SU-DHL-6 (cell line): ENCODE results near the gene ACKR2.

Experiments
- H2AFZ ChIP-seq: fragments of 200-600 bp; sonication (generic); 2 replicates; pipeline ENCODE4 v1.6.1; 2014; ENCODE audit warnings: low read depth, mild to moderate bottlenecking, moderate library complexity, mixed read lengths, antibody characterized with exemption, low read length; ENCODE audit not compliant: severe bottlenecking
- H3F3A ChIP-seq: fragments of 200-600 bp; shearing (Covaris generic); 2 replicates; pipeline ENCODE4 v1.6.0; 2016; ENCODE audit warnings: antibody characterized with exemption, mild to moderate bottlenecking; ENCODE audit not compliant: insufficient read depth
- H3K27ac ChIP-seq: fragments of 200-600 bp; sonication (generic); 2 replicates; pipeline ENCODE4 v1.5.1; 2016; ENCODE audit warnings: low read depth, mild to moderate bottlenecking, low read length, moderate library complexity, mixed read lengths
- H3K27me3 ChIP-seq: fragments of 200-600 bp; sonication (generic), shearing (Covaris generic); 2 replicates; pipeline ENCODE4 v1.6.0; 2014; ENCODE audit warnings: mild to moderate bottlenecking, low read length
- H3K36me3 ChIP-seq: fragments of 200-600 bp; sonication (generic); 2 replicates; pipeline ENCODE4 v1.6.1; 2014; ENCODE audit warnings: mild to moderate bottlenecking, low read length, mixed read lengths
- H3K4me2 ChIP-seq: fragments of 300-600, 200-600 bp; shearing (Covaris generic), sonication (generic); 2 replicates; pipeline ENCODE4 v1.6.0; 2014; ENCODE audit warnings: low read length, low read depth, mild to moderate bottlenecking; ENCODE audit not compliant: poor library complexity, severe bottlenecking
- H3K4me3 ChIP-seq: fragments of 200-600 bp; sonication (generic); 2 replicates; pipeline ENCODE4 v1.5.1; 2014; ENCODE audit warnings: antibody characterized with exemption, low read length, mild to moderate bottlenecking, mixed read lengths; ENCODE audit not compliant: insufficient read depth, poor library complexity, severe bottlenecking
- H3K79me2 ChIP-seq: fragments of 200-600 bp; sonication (generic); 2 replicates; pipeline ENCODE4 v1.6.1; 2014; ENCODE audit warnings: mild to moderate bottlenecking, low read length, moderate library complexity; ENCODE audit not compliant: insufficient read depth
- H3K9ac ChIP-seq: fragments of 200-600 bp; sonication (generic); 2 replicates; pipeline ENCODE4 v1.7.0; 2014; ENCODE audit warnings: mild to moderate bottlenecking, low read length
- H3K9me2 ChIP-seq: fragments of 200-600 bp; sonication (generic); replicated peaks from 2 replicates; pipeline ENCODE4 v1.6.1; 2014; ENCODE audit warnings: low read length; ENCODE audit not compliant: insufficient read depth
- H3K9me3 ChIP-seq: fragments of 200-600 bp; sonication (generic); 2 replicates; pipeline ENCODE4 v1.6.1; 2014; ENCODE audit warnings: low read length, mixed read lengths; ENCODE audit not compliant: insufficient read depth
- H4K20me1 ChIP-seq: fragments of 200-600 bp; sonication (generic); 2 replicates; pipeline ENCODE4 v1.6.1; 2014; ENCODE audit warnings: low read depth, mild to moderate bottlenecking, antibody characterized with exemption, low read length, moderate library complexity, mixed read lengths
- EZH2phosphoT487 ChIP-seq: fragments of 200-600 bp; sonication (generic), shearing (Covaris generic); conservative IDR thresholded peaks from 2 replicates; pipeline ENCODE4 v1.6.1; 2018; ENCODE audit warnings: mild to moderate bottlenecking, antibody characterized with exemption, low read length, moderate library complexity, mixed read lengths
- TF ChIP-seq, protein P1 (sequence below): fragments of 200-600 bp; sonication (generic); IDR thresholded peaks from one replicate; pipeline ENCODE4 v1.5.1; 2017; ENCODE audit warnings: antibody characterized with exemption, mild to moderate bottlenecking, low read length, moderate library complexity; ENCODE audit not compliant: insufficient read depth, poor library complexity, severe bottlenecking

ACKR2 gene

DNA sequence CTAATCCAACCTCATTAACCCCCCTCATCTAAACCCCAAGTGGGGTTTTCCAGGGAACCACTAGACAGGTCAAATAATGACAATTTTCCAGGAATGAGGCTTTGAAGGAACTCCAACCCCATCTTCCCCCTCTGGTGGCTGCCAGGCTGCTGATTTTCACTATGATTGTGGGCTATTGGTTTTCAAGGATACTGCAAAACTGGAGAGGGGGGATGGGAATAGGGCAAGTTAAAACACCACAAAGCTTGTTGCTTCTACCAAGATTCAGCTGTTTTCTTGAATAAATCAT is 86.3 kb downstream of the ACKR2 start:
- Histone ChIP-seq H3K4me3 (no peak overlapping the region), H3F3A (no peaks in the 10 kb centered on the region), H3K79me2 (no peaks in the 10 kb centered on the region), H3K27me3 (no peaks in the 10 kb centered on the region), H3K4me2 (no peak overlapping the region), H3K36me3 (no peaks in the 10 kb centered on the region), H3K27ac (no peak overlapping the region), H3K9ac (no peak overlapping the region), H3K9me3 (no peaks in the 10 kb centered on the region), H4K20me1 (no peaks in the 10 kb centered on the region), H3K9me2 (no peaks in the 10 kb centered on the region), H2AFZ (no peak overlapping the region)
- TF ChIP-seq, protein P1, sequence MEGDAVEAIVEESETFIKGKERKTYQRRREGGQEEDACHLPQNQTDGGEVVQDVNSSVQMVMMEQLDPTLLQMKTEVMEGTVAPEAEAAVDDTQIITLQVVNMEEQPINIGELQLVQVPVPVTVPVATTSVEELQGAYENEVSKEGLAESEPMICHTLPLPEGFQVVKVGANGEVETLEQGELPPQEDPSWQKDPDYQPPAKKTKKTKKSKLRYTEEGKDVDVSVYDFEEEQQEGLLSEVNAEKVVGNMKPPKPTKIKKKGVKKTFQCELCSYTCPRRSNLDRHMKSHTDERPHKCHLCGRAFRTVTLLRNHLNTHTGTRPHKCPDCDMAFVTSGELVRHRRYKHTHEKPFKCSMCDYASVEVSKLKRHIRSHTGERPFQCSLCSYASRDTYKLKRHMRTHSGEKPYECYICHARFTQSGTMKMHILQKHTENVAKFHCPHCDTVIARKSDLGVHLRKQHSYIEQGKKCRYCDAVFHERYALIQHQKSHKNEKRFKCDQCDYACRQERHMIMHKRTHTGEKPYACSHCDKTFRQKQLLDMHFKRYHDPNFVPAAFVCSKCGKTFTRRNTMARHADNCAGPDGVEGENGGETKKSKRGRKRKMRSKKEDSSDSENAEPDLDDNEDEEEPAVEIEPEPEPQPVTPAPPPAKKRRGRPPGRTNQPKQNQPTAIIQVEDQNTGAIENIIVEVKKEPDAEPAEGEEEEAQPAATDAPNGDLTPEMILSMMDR = no peak
- no peak for TF ChIP-seq EZH2phosphoT487

DNA sequence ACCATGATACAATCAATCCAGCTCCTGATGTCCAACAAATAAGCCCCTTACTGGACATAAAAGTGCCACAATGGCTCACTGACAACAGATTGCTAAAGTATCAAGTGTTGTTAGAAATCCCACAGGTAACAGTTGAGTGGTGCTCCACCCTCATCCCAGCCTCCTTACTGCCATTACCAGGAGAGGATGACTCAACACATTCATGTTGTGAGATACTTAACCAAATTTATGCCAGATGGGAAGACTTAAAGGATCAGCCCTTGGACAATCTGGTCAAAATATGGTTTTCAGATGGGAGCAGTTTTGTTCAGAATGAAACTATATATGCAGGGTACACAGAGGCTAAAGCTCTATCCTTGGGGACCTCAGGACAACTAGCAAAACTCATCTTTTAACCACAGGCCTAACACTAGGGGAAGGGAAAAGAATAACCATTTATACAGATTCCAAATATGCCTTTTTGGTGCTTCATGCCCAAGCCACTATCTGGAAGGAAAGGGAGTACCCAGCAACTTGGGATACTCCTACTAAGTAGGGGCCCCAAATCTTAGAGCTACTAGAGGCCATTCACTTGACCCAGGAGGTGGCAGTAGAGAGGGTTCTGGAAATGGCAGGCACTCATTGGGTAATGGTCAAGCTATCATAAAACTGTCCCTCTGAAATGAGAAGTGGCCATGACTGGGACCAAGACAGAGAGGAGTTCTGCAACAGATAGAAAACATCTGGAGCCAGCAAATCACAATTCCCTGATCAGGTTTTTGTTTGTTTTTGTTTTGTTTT is 89.8 kb downstream of the ACKR2 start:
- no peaks in the 10 kb centered on the region for H3K79me2 ChIP-seq
- no peaks in the 10 kb centered on the region for H4K20me1 ChIP-seq
- H3K9me3 ChIP-seq = no peaks in the 10 kb centered on the region
- H3K27ac ChIP-seq = no peak overlapping the region
- H2AFZ ChIP-seq = no peak overlapping the region
- no peaks in the 10 kb centered on the region for H3K36me3 ChIP-seq
- no peaks in the 10 kb centered on the region for H3F3A ChIP-seq
- no peaks in the 10 kb centered on the region for H3K27me3 ChIP-seq
- no peak overlapping the region for H3K9ac ChIP-seq
- H3K4me3 ChIP-seq = no peak overlapping the region
- H3K4me2 ChIP-seq = no peak overlapping the region
- TF ChIP-seq EZH2phosphoT487 = no peak
- TF ChIP-seq, protein P1 = no peak
- H3K9me2 ChIP-seq = no peaks in the 10 kb centered on the region

DNA sequence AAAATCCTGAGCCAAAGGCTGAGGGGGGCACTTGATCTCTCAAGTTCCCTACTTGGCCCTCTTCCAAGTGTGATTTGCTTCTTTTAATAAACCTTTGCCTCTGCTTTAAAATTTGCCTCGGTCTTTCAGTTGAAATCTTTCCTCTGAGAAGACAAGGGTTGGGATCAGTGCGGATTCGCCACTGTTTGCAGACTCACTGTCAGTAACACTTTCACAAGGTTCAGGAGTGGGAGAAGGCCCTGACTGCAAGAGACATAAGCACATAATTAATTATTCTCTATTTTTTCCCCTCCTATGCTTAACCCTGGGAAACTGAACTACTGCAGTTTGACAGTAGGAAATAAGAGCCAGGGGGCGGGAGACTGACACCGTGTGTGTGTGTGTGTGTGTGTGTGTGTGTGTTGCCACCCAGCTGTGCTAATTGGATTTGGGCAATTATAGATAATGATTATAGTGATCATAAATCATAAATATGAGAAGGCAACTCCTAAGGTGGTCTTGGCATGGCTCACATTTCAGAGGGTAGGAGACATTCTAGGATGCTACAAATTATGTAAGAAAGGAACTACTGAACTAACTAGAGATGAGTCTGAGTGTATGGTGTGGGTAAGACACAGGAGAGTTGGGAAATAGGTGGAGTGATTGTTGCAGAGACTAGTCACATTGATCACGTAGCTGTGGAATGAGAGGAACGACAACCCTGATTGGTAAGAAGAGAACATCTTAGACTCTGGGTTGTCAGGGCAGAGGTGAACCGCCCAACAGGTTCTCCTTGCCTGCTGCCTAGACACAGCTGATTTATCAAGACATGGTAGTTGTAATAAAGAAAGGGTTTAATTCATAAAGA is 91.2 kb downstream of the ACKR2 start:
- Histone ChIP-seq H3K4me2 (no peak overlapping the region), H3K27ac (no peak overlapping the region), H2AFZ (no peak overlapping the region), H4K20me1 (no peaks in the 10 kb centered on the region), H3K9me3 (no peaks in the 10 kb centered on the region), H3K79me2 (no peaks in the 10 kb centered on the region), H3K9me2 (no peaks in the 10 kb centered on the region), H3K27me3 (no peaks in the 10 kb centered on the region), H3K9ac (no peak overlapping the region), H3K4me3 (no peak overlapping the region), H3F3A (no peaks in the 10 kb centered on the region), H3K36me3 (no peaks in the 10 kb centered on the region)
- TF ChIP-seq EZH2phosphoT487 = no peak
- TF ChIP-seq, protein P1 = no peak
